Mesenchymal stem cell (in vitro differentiated cells and primary cell): ENCODE measurements around the gene CLDN14.

ENCODE experiments used
- DNase-seq: peaks from one replicate; pipeline ENCODE4 v3.0.0-alpha.2; 2013
- H2AFZ ChIP-seq: one replicate; pipeline ENCODE4 v1.6.1; 2013; ENCODE audit warnings: low read depth, mild to moderate bottlenecking, control low read depth, inconsistent platforms, low read length, moderate library complexity
- H2AK5ac ChIP-seq: 2 replicates; pipeline ENCODE4 v1.6.1; 2013; ENCODE audit warnings: low read length, moderate library complexity, mild to moderate bottlenecking, inconsistent platforms; ENCODE audit not compliant: severe bottlenecking
- H2BK120ac ChIP-seq: one replicate; pipeline ENCODE4 v1.6.1; 2013; ENCODE audit warnings: low read depth, mild to moderate bottlenecking, inconsistent platforms, low read length, moderate library complexity
- H2BK12ac ChIP-seq, 2 experiments: one replicate each; pipeline ENCODE4 v1.6.1; 2013; ENCODE audit warnings: inconsistent platforms in 2 of 2, low read length in 2 of 2, mild to moderate bottlenecking in 2 of 2, moderate library complexity in 2 of 2, control low read depth in 1 of 2
- H2BK15ac ChIP-seq: one replicate; pipeline ENCODE4 v1.6.1; 2013; ENCODE audit warnings: mild to moderate bottlenecking, low read depth, inconsistent platforms; ENCODE audit not compliant: poor library complexity, severe bottlenecking
- H2BK5ac ChIP-seq: 2 replicates; pipeline ENCODE4 v1.6.1; 2013; ENCODE audit warnings: low read depth, mild to moderate bottlenecking, low read length, control low read depth, inconsistent platforms; ENCODE audit not compliant: poor library complexity, severe bottlenecking
- H3K14ac ChIP-seq, 2 experiments: one replicate each; pipeline ENCODE4 v1.6.1; 2013; ENCODE audit warnings: inconsistent platforms in 2 of 2, low read length in 2 of 2, control low read depth in 1 of 2, mild to moderate bottlenecking in 1 of 2, moderate library complexity in 1 of 2
- H3K18ac ChIP-seq, 2 experiments: one replicate each; pipeline ENCODE4 v1.6.1; 2013; ENCODE audit warnings: inconsistent platforms in 2 of 2, low read length in 2 of 2, control low read depth in 1 of 2, low read depth in 1 of 2, mild to moderate bottlenecking in 1 of 2
- H3K23ac ChIP-seq, 2 experiments: one replicate each; pipeline ENCODE4 v1.6.1; 2013; ENCODE audit warnings: inconsistent platforms in 2 of 2, low read length in 2 of 2, mild to moderate bottlenecking in 2 of 2, moderate library complexity in 2 of 2, control low read depth in 1 of 2
- H3K27ac ChIP-seq: 2 replicates; pipeline ENCODE4 v1.5.1; 2013; ENCODE audit warnings: mild to moderate bottlenecking, moderate library complexity, low read length, control low read depth, inconsistent platforms; ENCODE audit not compliant: poor library complexity, severe bottlenecking
- H3K27me3 ChIP-seq, 2 experiments: 2 replicates each; pipeline versions ENCODE4 v1.6.1 to v1.7.0; 2013; ENCODE audit warnings: low read length in 2 of 2, mild to moderate bottlenecking in 2 of 2, moderate library complexity in 2 of 2, control low read depth in 1 of 2, inconsistent platforms in 1 of 2; ENCODE audit not compliant: control insufficient read depth in 1 of 2, insufficient read depth in 1 of 2
- H3K36me3 ChIP-seq, 2 experiments: 2 replicates each; pipeline versions ENCODE4 v1.6.1 to v1.7.0; 2013; ENCODE audit warnings: low read length in 2 of 2, control low read depth in 1 of 2, inconsistent platforms in 1 of 2, low read depth in 1 of 2, mild to moderate bottlenecking in 1 of 2; ENCODE audit not compliant: insufficient read depth in 2 of 2, control insufficient read depth in 1 of 2
- H3K4ac ChIP-seq, 2 experiments: one replicate each; pipeline ENCODE4 v1.6.1; 2013; ENCODE audit warnings: inconsistent platforms in 2 of 2, low read length in 2 of 2, mild to moderate bottlenecking in 2 of 2, moderate library complexity in 2 of 2, control low read depth in 1 of 2, low read depth in 1 of 2
- H3K4me1 ChIP-seq: 2 replicates; pipeline ENCODE4 v1.6.1; 2013; ENCODE audit warnings: low read depth, low read length, control low read depth; ENCODE audit not compliant: control insufficient read depth, insufficient read depth
- H3K4me2 ChIP-seq: 2 replicates; pipeline ENCODE4 v1.6.1; 2013; ENCODE audit warnings: low read length, mild to moderate bottlenecking, inconsistent platforms; ENCODE audit not compliant: poor library complexity, severe bottlenecking
- H3K4me3 ChIP-seq, 2 experiments: 2 replicates each; pipeline versions ENCODE4 v1.5.1 to v1.7.0; 2013; ENCODE audit warnings: low read length in 2 of 2, mild to moderate bottlenecking in 2 of 2, control low read depth in 1 of 2, low read depth in 1 of 2; ENCODE audit not compliant: insufficient read depth in 1 of 2
- H3K79me1 ChIP-seq: replicated peaks from 2 replicates; pipeline ENCODE4 v1.6.1; 2013; ENCODE audit warnings: mild to moderate bottlenecking, control low read depth, low read length, inconsistent platforms; ENCODE audit not compliant: poor library complexity, severe bottlenecking
- H3K9ac ChIP-seq: 2 replicates; pipeline ENCODE4 v1.7.0; 2013; ENCODE audit warnings: mild to moderate bottlenecking, low read length, moderate library complexity
- H3K9me3 ChIP-seq: 2 replicates; pipeline ENCODE4 v1.7.0; 2013; ENCODE audit warnings: mild to moderate bottlenecking, low read length; ENCODE audit not compliant: control insufficient read depth
- H4K8ac ChIP-seq: one replicate; pipeline ENCODE4 v1.6.1; 2013; ENCODE audit warnings: inconsistent platforms, mild to moderate bottlenecking, low read length, moderate library complexity
- H4K91ac ChIP-seq: one replicate; pipeline ENCODE4 v1.6.1; 2013; ENCODE audit warnings: mild to moderate bottlenecking, low read length, inconsistent platforms
- WGBS: methylation state at CpG from one replicate; pipeline ENCODE4 v1.1.7; 2013; ENCODE audit warnings: mixed read lengths; 5-methylcytosine and 5-hydroxymethylcytosine counted together

CLDN14 gene

DNA sequence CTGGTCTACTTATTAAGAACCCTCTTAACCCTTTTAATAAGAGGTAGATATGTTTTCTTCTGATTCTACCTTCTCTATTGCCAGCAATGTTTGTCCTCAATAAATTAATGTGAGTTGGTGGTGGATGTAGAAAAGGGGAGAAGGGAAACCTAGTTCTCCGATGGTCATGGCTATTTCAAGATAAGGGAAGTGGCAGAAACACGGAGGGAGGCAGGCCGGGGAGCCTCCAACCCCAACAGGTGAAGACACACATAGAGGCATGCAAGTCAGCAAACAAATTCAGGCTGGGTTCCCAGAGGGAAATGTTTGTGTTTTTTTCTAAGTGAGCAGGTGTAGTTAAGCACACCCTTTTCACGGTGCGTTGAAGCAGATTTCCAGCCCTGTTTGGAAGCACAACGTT, 31.0 kb upstream of the CLDN14 start:
- DNase-seq = no peak
- Histone ChIP-seq H3K27ac (no peak overlapping the region), H3K4ac (no peak overlapping the region), H3K79me1 (no peaks in the 10 kb centered on the region), H4K91ac (no peak overlapping the region), H2AK5ac (no peak overlapping the region), H3K4me2 (no peak overlapping the region), H4K8ac (no peak overlapping the region), H3K9me3 (no peaks in the 10 kb centered on the region), H3K18ac (no peak overlapping the region), H2BK5ac (no peak overlapping the region), H2BK12ac (no peak overlapping the region), H3K14ac (no peak overlapping the region), H3K4me3 (no peak overlapping the region), H2BK15ac (no peak overlapping the region), H3K23ac (no peak overlapping the region), H3K4me1 (no peaks in the 10 kb centered on the region), H2BK120ac (no peak overlapping the region), H3K36me3 (no peaks in the 10 kb centered on the region), H3K27me3 (peaks cover 4 to 31% of the 10 kb centered on the region in 2 experiments), H3K9ac (no peak overlapping the region), H2AFZ (no peak overlapping the region)
- 82% methylated on average over 6 of the region's 6 CpGs for WGBS

DNA sequence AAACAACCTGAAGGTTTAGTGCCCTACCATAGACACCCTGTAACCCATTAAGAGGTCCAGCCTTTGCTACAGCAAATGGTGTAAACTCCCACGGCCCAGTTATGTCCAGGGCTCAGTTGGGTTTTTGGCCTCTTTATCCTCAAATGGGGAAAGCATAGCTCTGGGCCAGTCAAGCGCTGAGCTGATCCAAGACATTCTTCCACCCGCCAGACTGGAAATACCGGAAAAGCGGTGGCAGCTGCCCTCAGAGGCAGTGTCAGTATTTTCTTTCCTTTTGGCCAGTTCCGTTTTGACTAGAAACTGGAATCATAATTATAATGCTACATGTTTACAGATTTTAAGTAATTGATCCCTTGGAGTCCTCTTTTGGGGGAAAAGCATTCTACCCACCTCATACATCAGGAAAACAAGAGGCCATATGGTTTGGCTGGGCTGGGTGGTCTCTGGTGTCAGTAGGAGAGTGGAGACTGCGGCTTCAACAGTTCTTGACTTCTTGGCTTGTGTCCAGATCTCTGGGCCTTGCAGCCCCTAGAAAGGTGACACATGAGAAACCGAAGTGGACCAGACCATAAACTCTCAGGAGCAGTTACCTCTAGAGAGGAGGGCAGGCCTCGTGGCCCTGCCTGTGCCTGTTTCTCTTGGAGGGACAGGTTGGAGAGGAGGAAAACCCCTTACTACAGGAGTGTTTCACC, 30.2 kb upstream of the CLDN14 start:
- H3K23ac ChIP-seq = no peak overlapping the region
- no peaks in the 10 kb centered on the region for H3K36me3 ChIP-seq
- no peaks in the 10 kb centered on the region for H3K9me3 ChIP-seq
- H3K4me2 ChIP-seq = no peak overlapping the region
- no peak overlapping the region for H2BK5ac ChIP-seq
- no peak overlapping the region for H2BK120ac ChIP-seq
- H4K8ac ChIP-seq = no peak overlapping the region
- H2AK5ac ChIP-seq = no peak overlapping the region
- H3K4me1 ChIP-seq = no peaks in the 10 kb centered on the region
- H4K91ac ChIP-seq = no peak overlapping the region
- H3K4me3 ChIP-seq = no peak overlapping the region
- no peak overlapping the region for H2BK12ac ChIP-seq
- no peak overlapping the region for H3K4ac ChIP-seq
- no peak overlapping the region for H3K27ac ChIP-seq
- no peaks in the 10 kb centered on the region for H3K79me1 ChIP-seq
- peaks cover 4 to 38% of the 10 kb centered on the region in 2 experiments for H3K27me3 ChIP-seq
- H3K14ac ChIP-seq = no peak overlapping the region
- DNase-seq = no peak
- H3K9ac ChIP-seq = no peak overlapping the region
- H3K18ac ChIP-seq = no peak overlapping the region
- 94% methylated on average over 5 of the region's 9 CpGs for WGBS
- no peak overlapping the region for H2AFZ ChIP-seq
- H2BK15ac ChIP-seq = no peak overlapping the region

DNA sequence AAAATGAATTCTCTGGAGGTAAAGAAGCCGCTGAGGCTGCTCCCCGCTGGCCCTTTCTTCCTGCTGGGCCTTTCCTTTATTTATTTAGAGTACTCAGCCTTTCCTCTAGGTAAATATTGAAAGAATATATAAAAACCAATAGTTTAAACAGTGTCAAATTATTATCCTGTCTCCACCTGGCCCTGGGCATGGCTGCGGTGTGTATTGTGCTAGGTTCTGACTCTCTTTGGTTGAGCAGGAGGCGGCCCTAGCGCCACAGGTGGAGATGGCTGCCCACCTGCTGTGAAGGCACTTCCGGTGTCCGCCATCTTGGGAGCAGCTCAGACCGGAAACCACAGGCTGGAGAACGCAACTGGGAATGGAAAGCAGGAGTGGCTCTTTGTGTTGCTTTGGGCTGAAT, 29.0 kb upstream of the CLDN14 start:
- no peak overlapping the region for H2BK15ac ChIP-seq
- H3K9ac ChIP-seq = no peak overlapping the region
- H2BK5ac ChIP-seq = no peak overlapping the region
- H3K4me3 ChIP-seq = no peak overlapping the region
- H3K36me3 ChIP-seq = no peaks in the 10 kb centered on the region
- WGBS = 93% methylated on average over 7 of the region's 9 CpGs
- no peak overlapping the region for H2BK12ac ChIP-seq
- H3K27ac ChIP-seq = no peak overlapping the region
- peaks cover 0 to 30% of the 10 kb centered on the region in 2 experiments for H3K27me3 ChIP-seq
- no peaks in the 10 kb centered on the region for H3K79me1 ChIP-seq
- H2AFZ ChIP-seq = no peak overlapping the region
- no peak overlapping the region for H3K4ac ChIP-seq
- no peak overlapping the region for H3K14ac ChIP-seq
- H2AK5ac ChIP-seq = no peak overlapping the region
- no peak overlapping the region for H3K4me2 ChIP-seq
- no peaks in the 10 kb centered on the region for H3K4me1 ChIP-seq
- H3K23ac ChIP-seq = no peak overlapping the region
- no peak overlapping the region for H3K18ac ChIP-seq
- H4K8ac ChIP-seq = no peak overlapping the region
- no peak overlapping the region for H4K91ac ChIP-seq
- no peak overlapping the region for H2BK120ac ChIP-seq
- no peaks in the 10 kb centered on the region for H3K9me3 ChIP-seq
- no peak for DNase-seq

DNA sequence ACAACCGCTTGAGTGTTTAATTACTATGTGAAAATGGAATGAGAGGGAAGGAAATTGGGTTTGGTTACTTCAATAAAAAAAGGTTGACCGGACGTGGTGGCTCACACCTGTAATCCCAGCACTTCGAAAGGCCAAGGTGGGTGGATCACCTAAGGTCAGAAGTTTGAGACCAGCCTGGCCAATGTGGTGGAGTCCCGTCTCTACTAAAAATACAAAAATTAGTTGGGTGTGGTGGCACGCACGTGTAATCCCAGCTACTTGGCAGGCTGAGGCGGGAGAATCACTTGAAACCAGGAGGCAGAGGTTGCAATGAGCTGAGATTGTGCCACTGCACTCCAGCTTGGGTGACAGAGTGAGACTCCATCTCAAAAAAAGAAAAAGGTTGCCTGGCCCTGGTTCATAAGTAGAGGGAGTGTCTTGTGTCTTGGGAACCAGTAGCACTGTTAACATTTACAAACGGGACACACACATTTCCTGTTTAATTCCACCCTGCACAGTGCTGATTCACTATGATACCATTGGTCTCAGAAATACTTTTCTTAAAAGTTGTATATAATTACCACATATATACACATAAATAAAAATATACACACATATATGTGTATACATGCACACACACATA, 27.6 kb upstream of the CLDN14 start:
- Histone ChIP-seq H3K23ac (no peak overlapping the region), H3K18ac (no peak overlapping the region), H2AFZ (no peak overlapping the region), H3K9ac (no peak overlapping the region), H3K79me1 (no peaks in the 10 kb centered on the region), H3K36me3 (no peaks in the 10 kb centered on the region), H3K4me2 (no peak overlapping the region), H2BK15ac (no peak overlapping the region), H2AK5ac (no peak overlapping the region), H3K9me3 (no peaks in the 10 kb centered on the region), H4K8ac (no peak overlapping the region), H3K27me3 (peaks cover 0 to 21% of the 10 kb centered on the region in 2 experiments), H3K27ac (no peak overlapping the region), H3K4me3 (no peak overlapping the region), H4K91ac (no peak overlapping the region), H2BK5ac (no peak overlapping the region), H2BK120ac (no peak overlapping the region), H3K14ac (no peak overlapping the region), H3K4me1 (no peaks in the 10 kb centered on the region), H3K4ac (no peak overlapping the region), H2BK12ac (no peak overlapping the region)
- DNase-seq = peak; percentile 4
- WGBS = 89% methylated on average over 8 of the region's 9 CpGs
